G401 (cell line): ENCODE data around the gene COG6. TPM values are rescaled to one million over a fixed set of nuclear protein-coding genes. Genes with fewer than 3 reads are reported as not detected.
A peak's percentile ranks its signal among the peaks of the same experiment; 100 is the strongest.

Experiments used
- DNase-seq: peaks from one replicate; pipeline ENCODE4 v3.0.0-alpha.2; 2015; ENCODE audit warnings: low spot score
- in situ Hi-C: cut with HindIII; loops from 2 replicates; pipeline ENCODE4 v1.10.0; 2016; ENCODE audit warnings: low sequenced_read_pairs, mixed read lengths
- total RNA-seq: library from RNA; depleted of rRNA; stranded (reverse); fragments of >200 nt; shearing (Covaris generic); gene quantifications from 2 replicates; pipeline ENCODE4 v1.2.3, GENCODE V29; 2014; rRNA removed

The COG6 gene
- total RNA-seq, result 20.6 and 27.3 TPM in 2 replicates

DNA sequence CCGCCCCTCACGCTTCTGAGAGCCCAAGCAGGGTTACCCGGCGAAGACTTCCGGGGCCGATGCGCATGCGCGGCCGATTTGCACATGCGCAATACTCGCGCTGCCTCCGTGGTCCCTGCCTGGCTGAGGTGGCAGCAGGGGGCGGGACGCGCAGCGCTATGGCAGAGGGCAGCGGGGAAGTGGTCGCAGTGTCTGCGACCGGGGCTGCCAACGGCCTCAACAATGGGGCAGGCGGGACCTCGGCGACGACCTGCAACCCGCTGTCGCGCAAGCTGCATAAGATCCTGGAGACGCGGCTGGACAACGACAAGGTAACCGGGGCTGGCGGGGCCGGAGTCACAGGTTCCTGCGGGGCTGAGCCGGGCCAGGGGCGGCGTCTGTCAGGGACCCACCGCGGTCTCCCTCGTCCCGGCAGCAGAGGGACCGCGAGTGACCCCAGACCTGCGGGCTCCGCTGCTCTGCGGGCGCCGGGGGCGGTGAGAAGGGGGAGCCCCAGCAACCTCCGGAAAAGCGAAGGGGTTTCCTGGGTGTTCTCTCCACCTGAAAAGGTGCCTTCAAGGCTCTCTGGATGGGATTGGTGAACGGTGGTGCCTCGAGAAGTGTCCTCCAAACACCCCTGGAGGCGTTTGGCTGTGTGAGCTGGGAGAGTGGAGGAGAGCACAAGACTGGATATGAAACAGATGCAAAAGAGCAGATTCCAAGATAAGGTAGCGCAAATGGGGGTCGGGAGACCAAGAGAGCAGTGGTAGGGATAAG lies at the start of gene COG6:
Gene COG6, plus strand, starts transcription at position 94 of the 756 bp plus-strand sequence. Its CDS starts 65 bp downstream, at position 159.
- peak; percentile 88 for DNase-seq
- in situ Hi-C loops, result no loop called here

DNA sequence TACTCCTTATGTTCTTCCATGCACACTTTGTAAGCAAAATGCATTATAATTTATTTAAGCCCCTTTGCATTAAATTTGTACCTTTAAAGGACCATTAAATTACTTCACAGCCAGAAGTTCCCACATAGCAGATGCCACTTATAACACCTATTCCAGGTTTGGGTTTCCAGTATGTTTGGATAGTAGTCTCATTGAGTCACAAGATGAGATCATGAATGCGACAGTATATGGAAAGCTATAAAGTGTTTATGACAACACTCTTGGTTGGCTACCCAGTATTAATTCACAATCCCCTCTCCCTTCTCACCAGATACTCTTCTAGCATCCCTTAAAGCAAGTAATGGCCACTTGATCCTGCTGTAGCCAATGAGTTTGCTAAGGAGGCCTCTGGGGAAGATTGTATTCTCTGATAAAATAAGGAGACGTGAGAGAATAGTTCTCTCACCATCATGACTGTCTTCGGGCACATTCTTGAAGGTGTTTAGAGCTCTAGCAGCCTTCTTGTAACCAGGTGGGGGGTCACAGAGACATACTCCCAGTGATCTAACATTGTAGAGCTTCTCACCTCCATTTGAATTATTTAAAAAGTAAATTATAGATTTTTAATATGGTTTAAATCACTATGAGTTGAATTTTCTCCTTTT lies 49.7 kb upstream of the COG6 start:
- DNase-seq, result no peak
- in situ Hi-C loops, result no loop called here

DNA sequence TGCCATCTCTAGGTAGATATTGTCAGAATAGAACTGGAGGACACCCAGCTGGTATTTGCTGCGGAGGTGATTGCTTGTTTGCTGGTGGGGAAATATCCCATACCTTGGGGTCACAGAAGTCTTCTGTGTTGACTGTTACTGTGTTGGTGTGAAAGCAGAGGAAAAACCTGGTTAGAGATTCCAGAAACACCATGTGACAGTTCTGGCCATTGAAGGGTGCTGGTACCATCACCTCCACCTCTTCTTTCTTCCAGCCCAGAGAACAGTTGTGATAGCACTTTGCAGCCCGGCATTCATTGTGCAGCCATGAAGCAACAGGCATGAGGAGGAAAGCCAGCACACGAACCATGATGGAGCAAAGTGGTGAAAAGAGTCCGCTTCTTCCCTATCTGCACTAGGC lies 47.6 kb upstream of the COG6 start:
- in situ Hi-C loops, result no loop called here
- no peak for DNase-seq

DNA sequence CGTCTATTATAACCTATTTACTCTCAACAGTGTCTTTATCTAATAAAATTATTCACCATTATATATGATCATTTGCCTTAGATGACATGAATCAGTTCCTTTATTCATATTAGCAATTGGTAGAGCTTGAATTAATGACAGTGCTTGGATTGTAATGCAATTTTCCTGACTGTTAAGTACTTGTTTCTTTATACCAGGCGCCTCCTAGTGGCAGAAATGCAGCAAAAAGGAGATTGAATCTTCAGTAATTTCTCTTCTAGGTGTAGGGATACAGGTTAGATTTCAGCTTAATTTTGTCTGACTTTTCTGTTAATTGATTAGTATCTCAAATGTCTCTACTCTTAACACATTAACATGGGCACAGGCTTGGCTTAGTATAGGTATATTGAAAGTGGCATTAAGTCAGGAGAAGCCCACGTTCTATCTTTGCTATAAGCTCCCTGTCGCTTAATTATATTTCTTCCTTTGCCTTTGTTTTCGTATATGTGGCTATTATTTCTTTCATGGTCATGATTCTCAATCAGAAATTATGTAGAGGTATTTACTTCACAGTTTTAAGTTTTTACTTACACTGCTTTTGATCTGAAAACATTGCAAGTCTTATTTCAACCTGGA lies 43.3 kb upstream of the COG6 start:
- in situ Hi-C loops, result no loop called here
- DNase-seq, result peak; percentile 92

DNA sequence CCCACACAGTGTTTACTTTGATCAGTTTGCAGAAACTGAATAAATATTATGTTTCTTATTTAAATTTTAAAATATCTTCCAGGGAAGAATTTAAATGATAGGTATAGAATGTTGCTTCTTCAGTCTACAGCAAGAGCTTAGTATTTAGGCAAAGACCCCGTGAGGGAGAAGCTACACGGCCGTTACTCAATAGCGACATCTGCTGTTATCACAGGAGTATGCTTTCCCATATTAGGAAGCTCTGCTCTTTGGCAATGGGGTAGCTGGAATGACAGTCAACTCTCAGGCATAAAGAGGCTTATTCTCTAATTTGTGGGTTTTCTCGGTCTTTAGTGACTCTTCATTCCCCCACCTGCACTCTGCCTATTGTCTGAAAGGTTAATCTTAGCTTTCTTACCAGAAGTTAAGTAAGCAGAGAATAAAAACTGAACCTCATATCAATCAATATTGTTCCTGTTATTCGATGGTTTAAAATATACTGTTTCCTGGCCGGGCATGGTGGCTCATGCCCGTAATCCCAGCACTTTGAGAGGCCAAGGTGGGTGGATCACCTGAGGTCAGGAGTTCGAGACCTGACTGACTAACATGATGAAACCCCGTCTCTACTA lies 39.3 kb upstream of the COG6 start:
- peak; percentile 88 for DNase-seq
- in situ Hi-C loops, result no loop called here

DNA sequence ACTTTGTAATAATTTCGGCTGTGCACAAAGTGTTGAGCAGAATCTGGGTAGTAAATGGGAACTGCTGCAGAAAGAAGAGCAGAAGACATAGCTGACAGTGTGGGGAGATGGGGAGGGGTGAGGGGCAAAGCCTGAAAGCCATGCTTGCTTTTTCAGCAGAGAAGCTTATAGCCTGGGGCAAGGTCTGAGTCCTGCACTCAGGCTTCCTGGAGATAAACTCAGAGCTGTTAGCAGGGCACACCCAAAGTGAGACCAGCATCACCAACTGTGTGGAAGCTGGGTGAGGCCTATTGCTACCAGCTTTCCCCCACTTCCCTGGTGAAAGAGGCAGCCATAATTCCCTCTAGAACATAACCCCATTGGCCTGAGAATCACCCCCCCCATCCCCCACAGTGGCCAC lies 36.9 kb upstream of the COG6 start:
- in situ Hi-C loops, result no loop called here
- DNase-seq, result no peak

DNA sequence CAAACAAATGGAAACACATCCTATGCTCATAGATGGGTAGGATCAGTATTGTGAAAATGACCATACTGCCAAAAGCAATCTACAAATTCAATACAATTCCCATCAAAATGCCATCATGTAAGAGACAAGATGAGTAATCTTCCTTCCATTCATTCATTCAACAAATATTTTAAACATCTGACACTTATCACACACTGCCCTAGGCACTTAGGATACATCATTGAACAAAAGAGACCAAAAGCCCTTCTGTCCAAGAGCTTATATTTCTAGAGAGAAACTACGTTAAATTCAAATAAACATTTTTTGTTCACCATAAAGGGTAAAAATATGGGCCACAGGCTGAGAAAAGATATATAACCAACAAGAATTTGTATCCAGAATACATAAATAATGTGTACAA lies 32.0 kb upstream of the COG6 start:
- in situ Hi-C loops, result no loop called here

DNA sequence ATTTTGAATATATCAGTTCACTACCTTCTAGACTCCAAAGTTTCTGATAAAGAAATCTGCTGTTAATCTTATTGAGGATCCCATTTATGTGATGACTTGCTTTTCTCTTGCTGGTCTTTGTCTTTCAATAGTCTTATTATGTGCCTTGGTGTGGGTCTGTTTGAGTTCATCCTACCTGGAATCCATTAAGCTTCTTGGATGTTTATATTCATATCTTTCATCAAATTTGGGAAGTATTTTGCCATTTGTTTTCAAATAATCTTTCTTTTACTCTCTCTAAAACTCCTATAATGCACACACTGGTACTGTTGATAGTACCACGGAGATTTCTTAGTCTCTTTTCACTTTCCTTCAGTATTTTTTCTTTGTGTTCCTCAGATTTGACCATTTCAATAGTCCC lies 24.2 kb upstream of the COG6 start:
- no peak for DNase-seq
- in situ Hi-C loops, result no loop called here

More for the DNA sequence above, 32.0 kb upstream of the COG6 start:
- no peak for DNase-seq

DNA sequence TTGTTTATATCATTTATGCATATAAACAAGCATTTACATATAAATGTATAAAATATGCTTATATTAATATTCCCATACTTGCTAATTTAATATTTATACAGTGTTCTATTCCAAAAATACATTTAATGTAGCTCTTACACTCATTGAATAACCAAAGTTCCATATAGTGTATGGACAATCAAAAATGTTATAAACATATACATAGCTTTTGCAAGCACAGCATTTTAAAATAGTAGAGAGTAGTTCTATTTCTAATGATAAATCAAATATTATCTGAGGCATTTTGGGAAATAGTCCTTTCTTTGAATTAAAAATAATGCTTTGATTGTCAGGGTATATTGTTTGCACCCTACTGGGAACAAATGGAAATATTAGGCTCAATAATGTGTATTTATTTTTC lies 22.5 kb upstream of the COG6 start:
- no peak for DNase-seq
- in situ Hi-C loops, result no loop called here

DNA sequence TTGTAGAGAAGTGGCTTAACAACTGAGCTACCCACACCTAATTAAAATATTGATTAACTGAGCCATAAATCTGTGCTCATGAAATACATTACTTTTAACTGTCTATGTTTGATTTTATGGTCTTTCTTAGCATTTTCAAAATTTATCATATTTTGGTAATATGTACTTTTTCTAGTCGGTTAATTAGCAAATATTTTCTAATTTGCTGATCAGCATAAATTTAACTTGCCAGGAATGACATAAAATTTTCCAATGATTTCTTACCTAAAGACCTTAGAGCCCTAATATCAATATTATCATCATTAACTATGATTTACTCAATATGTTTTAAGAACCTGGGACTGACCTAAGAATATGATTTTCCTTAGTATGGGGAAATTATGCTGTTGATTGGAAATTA lies 19.9 kb upstream of the COG6 start:
- in situ Hi-C loops, result no loop called here

DNA sequence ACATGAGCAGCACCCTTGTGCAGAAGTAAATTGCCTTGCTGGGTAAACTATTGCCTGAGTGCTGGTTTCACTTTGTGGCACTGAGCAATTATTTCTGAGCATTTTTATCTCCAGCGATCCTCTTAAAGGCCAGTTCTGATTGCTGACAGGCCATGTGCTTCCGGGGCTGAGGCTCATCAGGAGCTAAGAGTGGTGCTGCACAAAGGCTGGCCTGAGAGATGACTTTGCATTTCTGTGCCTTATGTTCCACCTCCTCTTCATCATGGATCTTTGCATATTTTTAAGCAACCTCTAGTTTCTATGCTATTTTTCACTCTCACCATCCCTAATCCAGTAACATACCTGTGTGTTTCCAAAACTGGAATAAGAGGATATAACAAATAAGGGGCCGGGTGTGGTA lies 17.6 kb upstream of the COG6 start:
- no peak for DNase-seq
- in situ Hi-C loops, result no loop called here

More for the DNA sequence above, 19.9 kb upstream of the COG6 start:
- no peak for DNase-seq

DNA sequence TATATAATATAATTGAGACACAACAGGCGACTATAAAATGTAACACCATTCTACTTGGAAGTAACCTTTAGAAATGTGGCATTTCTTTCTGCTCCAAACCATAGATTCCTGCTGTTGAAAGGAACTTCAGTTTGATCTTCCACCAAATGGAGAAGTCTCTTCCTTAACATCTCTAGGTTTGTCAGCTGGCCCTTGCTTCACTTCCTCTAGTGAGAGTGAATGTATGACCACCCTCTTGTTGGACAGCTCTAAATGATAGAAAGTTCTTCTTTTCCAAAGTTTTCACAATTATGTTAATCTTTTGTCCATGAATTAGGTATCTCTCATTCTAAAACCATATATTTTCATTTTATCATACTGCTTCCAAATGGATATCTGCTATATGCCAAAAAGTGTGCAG lies 13.8 kb upstream of the COG6 start:
- DNase-seq, result no peak
- in situ Hi-C loops, result no loop called here

DNA sequence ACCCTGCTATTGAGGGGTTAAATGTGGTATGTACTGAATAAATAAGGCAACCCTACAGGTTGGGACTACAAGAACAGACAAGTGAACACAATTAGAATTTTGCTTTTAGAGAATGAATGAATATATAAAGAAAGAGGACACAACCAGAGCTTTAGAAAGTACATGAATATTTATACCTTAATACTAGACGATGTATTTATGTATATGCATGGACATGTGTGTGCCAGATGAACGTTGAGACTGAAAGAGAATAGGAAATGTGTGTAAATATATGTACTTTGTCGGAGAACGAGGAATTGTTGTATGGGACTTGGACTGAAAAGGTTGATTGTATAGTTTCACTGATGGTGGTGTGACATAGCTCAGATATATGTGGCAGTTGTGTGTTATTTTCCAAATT lies 9.3 kb upstream of the COG6 start:
- no peak for DNase-seq
- in situ Hi-C loops, result no loop called here

DNA sequence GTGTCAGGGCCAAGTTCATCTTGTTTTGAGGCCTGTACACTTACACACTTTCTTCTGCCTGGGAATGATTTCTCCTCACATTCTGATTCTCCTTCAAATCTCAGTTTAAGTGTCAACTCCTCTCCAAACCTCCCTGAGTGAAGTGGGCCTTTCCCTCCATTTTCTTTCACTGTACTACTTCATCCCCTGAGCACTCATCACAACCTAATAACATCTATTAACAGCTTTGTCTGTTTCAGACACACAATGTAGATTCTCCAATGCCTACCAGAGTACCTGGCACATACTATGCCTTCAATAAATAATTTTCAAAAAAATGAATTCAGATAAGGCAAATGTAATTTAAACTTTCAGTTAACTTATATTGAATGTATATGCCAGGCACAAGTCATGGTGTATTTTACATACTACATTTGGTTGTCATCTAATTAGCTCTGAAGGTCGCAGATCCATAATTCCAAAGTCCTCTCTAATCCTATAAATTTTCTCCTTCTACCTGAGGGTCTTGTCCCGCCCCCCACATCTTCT lies 357 bp upstream of the COG6 start:
- in situ Hi-C loops, result no loop called here
- DNase-seq, result no peak

DNA sequence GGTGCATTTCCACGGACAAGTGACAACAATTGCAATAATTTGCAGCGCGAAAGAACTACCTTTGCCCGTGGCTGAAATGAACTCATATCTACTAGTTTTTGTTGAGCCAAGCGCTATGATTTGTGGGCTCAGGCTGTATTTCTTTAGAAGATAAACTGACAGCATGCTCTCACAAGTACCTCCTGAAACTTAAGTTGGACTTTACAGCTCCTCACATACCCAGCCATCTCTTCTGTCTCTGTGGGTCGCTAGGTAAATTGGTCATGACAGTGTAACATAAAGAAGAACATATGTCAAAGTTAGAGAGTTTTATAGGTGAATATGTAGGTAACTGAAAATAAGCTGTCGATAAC lies 839 bp downstream of the COG6 start:
- no peak for DNase-seq
- in situ Hi-C loops, result no loop called here

DNA sequence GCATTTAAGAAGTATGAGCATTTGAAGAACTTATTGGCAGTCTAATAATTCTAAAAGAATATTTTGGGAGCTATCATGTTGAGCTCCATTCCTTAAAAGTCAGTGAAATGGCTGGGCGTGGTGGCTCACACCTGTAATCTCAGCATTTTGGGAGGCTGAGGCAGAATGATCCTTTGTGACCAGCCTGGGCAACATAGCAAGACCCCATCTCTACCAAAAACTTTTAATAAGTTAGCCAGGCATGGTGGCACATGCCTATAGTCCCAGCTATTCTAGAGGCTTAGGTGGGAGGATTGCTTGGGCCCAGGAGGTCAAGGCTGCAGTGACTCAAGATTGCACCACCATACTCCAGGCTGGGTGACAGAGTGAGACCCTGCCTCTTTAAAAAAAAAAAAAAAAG lies 8.0 kb downstream of the COG6 start:
- DNase-seq, result no peak
- in situ Hi-C loops, result no loop called here

DNA sequence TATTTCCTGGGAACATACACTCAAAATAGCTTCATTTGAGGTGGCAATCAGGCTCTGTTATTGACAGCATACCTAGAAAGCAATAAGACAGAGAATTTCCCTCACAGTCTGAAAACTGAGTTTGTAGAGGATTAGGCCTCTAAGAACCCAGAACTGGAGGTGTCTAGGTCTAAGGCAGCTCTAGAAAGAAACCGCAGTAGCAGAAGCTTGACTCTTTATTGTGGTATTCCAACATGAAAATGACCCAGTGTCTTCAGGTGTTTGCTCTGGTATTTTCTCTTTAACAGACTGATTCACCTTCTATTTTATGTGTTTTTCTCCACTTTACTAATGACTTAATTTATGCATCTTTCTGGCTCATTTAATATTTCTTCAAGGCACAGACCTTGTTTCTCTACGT lies 8.5 kb downstream of the COG6 start:
- in situ Hi-C loops, result no loop called here
- no peak for DNase-seq

DNA sequence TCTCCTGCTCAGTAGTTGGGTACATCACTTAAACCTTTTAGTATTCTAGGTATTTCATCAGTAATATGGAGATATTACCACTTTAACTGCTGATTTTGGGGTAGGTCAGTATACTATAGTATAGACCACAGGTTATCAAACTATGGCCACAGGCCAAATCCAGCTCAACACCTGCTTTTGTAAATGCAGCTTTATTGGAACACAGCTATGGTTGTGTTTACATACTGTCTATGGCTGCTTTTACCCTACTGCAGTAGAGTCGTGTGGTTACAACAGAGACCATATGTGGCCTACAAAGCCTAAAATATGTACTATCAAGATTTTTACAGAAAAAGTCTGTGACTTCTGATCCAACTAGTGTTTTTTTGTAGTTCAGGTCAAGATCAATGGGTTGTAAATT lies 10.3 kb downstream of the COG6 start:
- DNase-seq, result no peak
- in situ Hi-C loops, result no loop called here

DNA sequence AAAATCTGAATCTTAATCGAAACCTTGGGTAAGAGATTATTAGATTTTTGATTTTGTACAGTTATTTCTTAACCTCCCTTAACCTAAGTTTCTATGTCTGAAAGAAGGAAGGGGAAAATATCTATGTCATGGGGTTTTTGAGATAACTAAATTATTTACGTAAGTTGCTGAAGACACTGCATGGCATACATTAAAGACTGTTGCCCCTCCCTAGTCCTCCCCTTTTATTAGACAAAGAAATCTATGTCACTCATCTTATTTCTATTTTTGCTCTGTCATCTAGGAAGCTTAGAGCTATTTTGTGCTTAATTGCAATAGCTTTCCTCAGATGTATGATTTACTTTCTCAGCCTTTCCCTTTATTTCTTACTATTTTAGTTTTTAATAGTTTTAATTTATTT lies 15.0 kb downstream of the COG6 start:
- no peak for DNase-seq
- in situ Hi-C loops, result no loop called here
